Natural killer cell (primary cell): Measurements from ENCODE around the gene ADCK1. TPM values are rescaled to one million over a fixed set of nuclear protein-coding genes. Genes with fewer than 3 reads are reported as not detected.

Experiments
- ATAC-seq, 3 donors: fragments of 150-1000 bp in 2 of 3; fragments of 200-7000 bp in 1 of 3; cut with Tn5 transposase; 1 replicate in 1 of 3; 2 replicates in 2 of 3; pipeline ENCODE4 v1.10.0; 2021; ENCODE audit warnings: mild to moderate bottlenecking in 2 of 3, moderate library complexity in 2 of 3
- DNase-seq, 2 donors: peaks; one replicate each; pipeline versions ENCODE4 v3.0.0 to v3.0.0-alpha.2; 2013 to 2021; ENCODE audit warnings: mixed read lengths in 1 of 2
- H3K27ac ChIP-seq: one replicate; pipeline ENCODE4 v1.5.1; 2013; ENCODE audit warnings: mild to moderate bottlenecking, low read length
- H3K27me3 ChIP-seq: one replicate; pipeline ENCODE4 v1.6.1; 2013; ENCODE audit warnings: low read length; ENCODE audit not compliant: control insufficient read depth, insufficient read depth
- H3K36me3 ChIP-seq: one replicate; pipeline ENCODE4 v1.6.1; 2013; ENCODE audit warnings: low read length; ENCODE audit not compliant: control insufficient read depth, insufficient read depth
- H3K4me1 ChIP-seq: one replicate; pipeline ENCODE4 v1.6.1; 2013; ENCODE audit warnings: low read length; ENCODE audit not compliant: control insufficient read depth, insufficient read depth
- H3K4me3 ChIP-seq: one replicate; pipeline ENCODE4 v1.5.1; 2013; ENCODE audit warnings: low read length
- H3K9me3 ChIP-seq: one replicate; pipeline ENCODE4 v1.6.1; 2013; ENCODE audit warnings: low read length; ENCODE audit not compliant: control insufficient read depth, insufficient read depth
- H3K27ac Mint-ChIP-seq, 2 donors: one replicate each; pipeline ENCODE4 v1.8.0; 2022; ENCODE audit warnings: mild to moderate bottlenecking in 2 of 2, mixed read lengths in 2 of 2, moderate library complexity in 1 of 2
- H3K27me3 Mint-ChIP-seq, 2 donors: one replicate each; pipeline ENCODE4 v1.8.0; 2022; ENCODE audit warnings: low read depth in 2 of 2, mixed read lengths in 2 of 2
- H3K36me3 Mint-ChIP-seq: one replicate; pipeline ENCODE4 v1.8.0; 2022; ENCODE audit warnings: mixed read lengths
- H3K4me1 Mint-ChIP-seq, 2 donors: one replicate each; pipeline ENCODE4 v1.8.0; 2022; ENCODE audit warnings: mixed read lengths in 2 of 2
- H3K4me3 Mint-ChIP-seq: one replicate; pipeline ENCODE4 v1.8.0; 2022; ENCODE audit warnings: mild to moderate bottlenecking, moderate library complexity, mixed read lengths
- H3K9me3 Mint-ChIP-seq, 2 donors: one replicate each; pipeline ENCODE4 v1.8.0; 2022; ENCODE audit warnings: mixed read lengths in 2 of 2
- CTCF ChIP-seq: fragments of 200-600 bp; IDR thresholded peaks from one replicate; pipeline ENCODE4 v1.8.0; 2022; ENCODE audit warnings: antibody characterized with exemption
- WGBS: methylation state at CpG from one replicate; pipeline ENCODE4 v1.1.7; 2013; ENCODE audit warnings: missing lambda C conversion rate; ENCODE audit not compliant: insufficient coverage; 5-methylcytosine and 5-hydroxymethylcytosine counted together
- intact Hi-C: fragments of 100-400 bp; cut with micrococcal nuclease; formaldehyde crosslinking; loops from one replicate; pipeline ENCODE4 v1.14.2; 2022
- total RNA-seq, 4 donors: library from RNA; stranded (reverse); fragments of 120-200 nt in 1 of 4; gene quantifications; one replicate each; pipeline versions ENCODE4 v1.2.3 to v1.2.4, GENCODE V29; 2013 to 2022

The ADCK1 gene
- total RNA-seq, 3 donors from 2014 or later (not counting 1 experiment from before 2014, with no cell fraction given): 8.0 to 9.2 (median 8.5) TPM

- H3K4me3 Mint-ChIP-seq: peak overlapping the region; percentile 2
- no peaks in the 10 kb centered on the region for H3K27me3 Mint-ChIP-seq
- Histone ChIP-seq H3K27me3 (no peaks in the 10 kb centered on the region), H3K4me3 (no peak overlapping the region), H3K27ac (no peak overlapping the region), H3K4me1 (no peaks in the 10 kb centered on the region), H3K36me3 (no peaks in the 10 kb centered on the region), H3K9me3 (no peaks in the 10 kb centered on the region)
- no peaks in the 10 kb centered on the region for H3K36me3 Mint-ChIP-seq
- H3K27ac Mint-ChIP-seq: no peak overlapping the region
- intact Hi-C loops: no loop called here
- WGBS: 76% methylated on average over 6 of the region's 6 CpGs
- DNase-seq (no peak), ATAC-seq (peak in 1 of 3 donors; percentile 64)
- H3K4me1 Mint-ChIP-seq: peaks cover 9 to 11% of the 10 kb centered on the region in 2 donors
- no peaks in the 10 kb centered on the region for H3K9me3 Mint-ChIP-seq
- no peak for TF ChIP-seq CTCF
These were observed 103.3 kb downstream of the ADCK1 start for GRCh38 chr14:77903221-77903620.

DNA sequence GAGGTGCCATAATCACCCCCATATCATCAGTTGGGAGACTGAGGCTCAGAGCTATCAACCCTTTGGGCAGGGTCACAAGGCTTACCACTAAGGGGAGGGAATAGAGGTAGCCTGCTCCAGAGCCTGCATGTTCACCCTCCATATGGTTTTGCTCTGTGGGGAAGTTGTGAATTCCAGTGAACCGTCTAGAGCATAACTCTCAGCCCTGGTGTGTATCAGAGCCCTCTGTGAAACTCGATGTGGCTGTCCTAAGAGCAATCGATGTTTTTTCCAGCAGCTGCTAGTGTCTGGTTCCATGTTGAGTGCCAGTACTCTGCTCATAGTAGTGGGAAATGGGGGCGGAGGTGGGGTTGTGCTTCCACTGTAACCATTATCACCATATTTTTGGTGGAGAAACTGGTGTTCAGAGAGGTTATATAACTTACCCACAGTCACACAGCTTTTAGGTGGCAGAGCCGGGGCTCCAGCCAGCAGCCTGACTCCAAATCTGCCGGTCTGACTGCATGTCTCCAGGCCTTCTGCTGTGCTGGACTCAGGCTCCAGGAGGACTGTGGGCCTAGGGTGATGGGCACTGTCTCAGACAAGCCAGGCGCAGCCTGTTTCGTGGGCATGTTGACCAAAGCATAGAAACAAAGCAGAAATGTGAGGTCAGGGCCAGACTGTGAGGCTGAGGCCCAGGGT is 104.2 kb downstream of the ADCK1 start:
- H3K9me3 ChIP-seq: no peaks in the 10 kb centered on the region
- TF ChIP-seq CTCF: no peak
- no peak overlapping the region for H3K4me3 ChIP-seq
- Mint-ChIP-seq H3K4me3 (no peak overlapping the region), H3K27ac (no peak overlapping the region), H3K36me3 (no peaks in the 10 kb centered on the region), H3K4me1 (peaks cover 15 to 16% of the 10 kb centered on the region in 2 donors), H3K9me3 (no peaks in the 10 kb centered on the region), H3K27me3 (no peaks in the 10 kb centered on the region)
- no peaks in the 10 kb centered on the region for H3K4me1 ChIP-seq
- WGBS: 95% methylated on average over 7 of the region's 8 CpGs
- no peaks in the 10 kb centered on the region for H3K36me3 ChIP-seq
- intact Hi-C loops: no loop called here
- peak in 1 of 3 donors; percentile 72 for ATAC-seq
- no peaks in the 10 kb centered on the region for H3K27me3 ChIP-seq
- H3K27ac ChIP-seq: no peak overlapping the region
- DNase-seq: no peak

DNA sequence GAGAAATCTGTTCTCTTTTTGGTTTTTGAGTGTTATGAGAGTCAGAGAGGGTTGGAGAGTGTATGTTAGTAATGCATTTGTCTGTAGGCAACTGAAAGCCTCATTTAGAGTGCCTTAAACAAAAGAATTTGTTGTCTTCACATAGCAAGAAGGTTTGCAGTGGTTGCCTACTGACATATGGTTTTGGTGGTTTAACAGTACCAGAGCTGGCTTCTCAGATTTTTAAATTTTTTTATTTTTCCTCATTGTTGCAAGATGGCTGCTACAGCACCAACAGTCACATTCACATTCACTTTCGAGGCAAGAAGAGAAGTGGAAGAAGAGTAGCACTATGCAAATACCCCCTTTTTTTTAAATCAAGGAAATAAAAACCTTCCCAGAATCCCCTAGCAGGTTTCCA is 106.5 kb downstream of the ADCK1 start:
- Mint-ChIP-seq H3K4me1 (peaks cover 15 to 16% of the 10 kb centered on the region in 2 donors), H3K27ac (no peak overlapping the region), H3K27me3 (no peaks in the 10 kb centered on the region), H3K36me3 (no peaks in the 10 kb centered on the region), H3K9me3 (no peaks in the 10 kb centered on the region), H3K4me3 (no peak overlapping the region)
- ATAC-seq (peak in 1 of 3 donors; percentile 27), DNase-seq (no peak)
- H3K4me1 ChIP-seq: no peaks in the 10 kb centered on the region
- no peak overlapping the region for H3K4me3 ChIP-seq
- no peaks in the 10 kb centered on the region for H3K27me3 ChIP-seq
- H3K9me3 ChIP-seq: no peaks in the 10 kb centered on the region
- WGBS: 86% methylated on average over 1 of the region's 1 CpG
- no peaks in the 10 kb centered on the region for H3K36me3 ChIP-seq
- no peak overlapping the region for H3K27ac ChIP-seq
- TF ChIP-seq CTCF: no peak
- intact Hi-C loops: no loop called here

- ATAC-seq (no peak), DNase-seq (no peak)
- Mint-ChIP-seq H3K9me3 (no peaks in the 10 kb centered on the region), H3K4me1 (peaks cover 12 to 21% of the 10 kb centered on the region in 2 donors), H3K4me3 (no peak overlapping the region), H3K27ac (no peak overlapping the region), H3K36me3 (no peaks in the 10 kb centered on the region), H3K27me3 (no peaks in the 10 kb centered on the region)
- 100% methylated on average over 1 of the region's 4 CpGs for WGBS
- Histone ChIP-seq H3K9me3 (no peaks in the 10 kb centered on the region), H3K36me3 (no peaks in the 10 kb centered on the region), H3K4me3 (no peak overlapping the region), H3K4me1 (no peaks in the 10 kb centered on the region), H3K27ac (no peak overlapping the region), H3K27me3 (no peaks in the 10 kb centered on the region)
- TF ChIP-seq CTCF: no peak
- intact Hi-C loops: no loop called here
These were observed 108.9 kb downstream of the ADCK1 start for GRCh38 chr14:77908847-77909246.
